Spinal cord (tissue), 10 donors: Measurements from ENCODE around the gene TUBB1. TPM values are rescaled to one million over a fixed set of nuclear protein-coding genes. Genes with fewer than 3 reads are reported as not detected.

Experiments
- DNase-seq, 6 donors: peaks; one replicate each; pipeline versions ENCODE4 v3.0.0 to v3.0.0-alpha.2; 2013 to 2015; ENCODE audit warnings: low spot score in 6 of 6, low read depth in 4 of 6
- H3K27ac ChIP-seq: one replicate; pipeline ENCODE4 v1.5.1; 2013; ENCODE audit warnings: low read depth, low read length, control low read depth
- H3K27me3 ChIP-seq: one replicate; pipeline ENCODE4 v1.6.1; 2013; ENCODE audit warnings: low read length; ENCODE audit not compliant: control insufficient read depth, insufficient read depth
- H3K36me3 ChIP-seq: one replicate; pipeline ENCODE4 v1.6.1; 2013; ENCODE audit warnings: low read length; ENCODE audit not compliant: control insufficient read depth, insufficient read depth
- H3K4me1 ChIP-seq: one replicate; pipeline ENCODE4 v1.6.1; 2013; ENCODE audit warnings: low read length; ENCODE audit not compliant: control insufficient read depth, insufficient read depth
- H3K4me3 ChIP-seq: one replicate; pipeline ENCODE4 v1.5.1; 2013; ENCODE audit warnings: low read depth, low read length, control low read depth
- H3K9me3 ChIP-seq: one replicate; pipeline ENCODE4 v1.6.1; 2013; ENCODE audit warnings: low read length; ENCODE audit not compliant: control insufficient read depth, insufficient read depth
- WGBS: methylation state at CpG from one replicate; pipeline ENCODE4 v1.1.5; 2013; ENCODE audit warnings: missing lambda C conversion rate; ENCODE audit not compliant: insufficient coverage; 5-methylcytosine and 5-hydroxymethylcytosine counted together
- polyA plus RNA-seq, 2 donors: library from polyadenylated mRNA; unstranded; fragments of 120-200 nt; gene quantifications; one replicate each; pipeline ENCODE4 v1.2.1, GENCODE V29; 2013; ENCODE audit not compliant: insufficient read length in 2 of 2
- total RNA-seq, 2 donors: library from RNA; depleted of rRNA in 1 of 2; stranded (reverse); fragments of 120-200 nt in 1 of 2; fragments of >200 nt in 1 of 2; gene quantifications; one replicate each; pipeline versions ENCODE4 v1.2.3 to v1.2.4, GENCODE V29; 2013 to 2014
- donor health status: healthy.

Gene TUBB1
- total and polyA plus RNA-seq, 4 donors: 1.1 to 3.4 (median 1.1) TPM

DNA sequence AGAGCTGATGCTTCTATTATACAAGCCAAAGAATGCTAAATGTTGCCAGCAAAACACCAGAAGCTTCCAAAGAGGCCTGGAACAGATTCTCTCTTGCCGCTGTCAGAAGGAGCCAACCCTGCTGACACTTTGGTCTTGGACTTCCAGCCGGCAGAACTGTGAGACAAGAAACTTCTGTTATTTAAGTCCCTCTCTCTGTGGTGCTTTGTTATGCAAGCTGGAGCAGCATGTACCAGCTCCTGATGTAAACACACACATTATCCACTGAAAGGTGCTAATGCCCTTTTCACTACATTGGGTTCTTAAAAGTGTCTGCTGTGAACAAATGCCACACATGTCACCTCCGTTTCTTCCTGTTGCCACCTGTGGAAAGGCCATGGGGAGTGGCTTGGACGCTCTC, 49.3 kb downstream of the TUBB1 start:
- peak in 1 of 6 donors; percentile 27 for DNase-seq
- no peaks in the 10 kb centered on the region for H3K36me3 ChIP-seq
- H3K27me3 ChIP-seq: no peaks in the 10 kb centered on the region
- no peak overlapping the region for H3K27ac ChIP-seq
- H3K9me3 ChIP-seq: no peaks in the 10 kb centered on the region
- H3K4me3 ChIP-seq: no peak overlapping the region
- no peaks in the 10 kb centered on the region for H3K4me1 ChIP-seq
- WGBS: 67% methylated on average over 3 of the region's 4 CpGs

GRCh38 chr20:59069026-59069425, 49.8 kb downstream of the TUBB1 start:
- Histone ChIP-seq H3K27ac (no peak overlapping the region), H3K27me3 (no peaks in the 10 kb centered on the region), H3K36me3 (no peaks in the 10 kb centered on the region), H3K4me1 (no peaks in the 10 kb centered on the region), H3K9me3 (no peaks in the 10 kb centered on the region), H3K4me3 (no peak overlapping the region)
- WGBS: no CpG with 5 or more reads among the region's 2 CpGs
- DNase-seq: no peak

GRCh38 chr20:59071216-59071615, 52.0 kb downstream of the TUBB1 start:
- Histone ChIP-seq H3K4me3 (no peak overlapping the region), H3K36me3 (no peaks in the 10 kb centered on the region), H3K4me1 (no peaks in the 10 kb centered on the region), H3K9me3 (no peaks in the 10 kb centered on the region), H3K27ac (no peak overlapping the region), H3K27me3 (no peaks in the 10 kb centered on the region)
- no peak for DNase-seq
- WGBS: no CpG with 5 or more reads among the region's 1 CpG

DNA sequence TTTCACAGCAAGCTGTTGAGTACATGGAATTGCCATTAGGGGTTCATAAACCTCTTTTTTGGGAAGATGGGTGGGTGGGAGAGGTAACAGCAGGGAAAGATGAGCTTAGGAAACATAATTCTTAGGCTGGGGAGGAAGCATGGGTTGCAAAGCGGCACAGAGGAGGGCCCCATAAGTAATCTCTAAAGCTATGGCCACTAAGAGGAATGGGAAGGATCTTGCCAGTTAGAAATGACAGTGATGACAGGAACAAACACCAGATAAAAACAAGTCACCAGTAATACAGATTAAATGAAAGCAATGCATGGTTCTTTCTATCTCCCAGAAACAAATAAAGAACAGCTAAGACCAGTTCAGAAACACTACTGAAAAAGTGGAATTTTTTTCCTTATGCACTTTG, 54.4 kb downstream of the TUBB1 start:
- no peak for DNase-seq
- H3K27me3 ChIP-seq: no peaks in the 10 kb centered on the region
- no CpG with 5 or more reads among the region's 1 CpG for WGBS
- no peaks in the 10 kb centered on the region for H3K36me3 ChIP-seq
- no peaks in the 10 kb centered on the region for H3K9me3 ChIP-seq
- no peak overlapping the region for H3K27ac ChIP-seq
- no peaks in the 10 kb centered on the region for H3K4me1 ChIP-seq
- no peak overlapping the region for H3K4me3 ChIP-seq

- Histone ChIP-seq H3K4me1 (no peaks in the 10 kb centered on the region), H3K4me3 (no peak overlapping the region), H3K36me3 (no peaks in the 10 kb centered on the region), H3K27me3 (no peaks in the 10 kb centered on the region), H3K27ac (no peak overlapping the region), H3K9me3 (no peaks in the 10 kb centered on the region)
- DNase-seq: no peak
- 54% methylated on average over 3 of the region's 3 CpGs for WGBS
Observed at GRCh38 chr20:59074456-59074855, 55.2 kb downstream of the TUBB1 start.

- DNase-seq: no peak
- no peak overlapping the region for H3K4me3 ChIP-seq
- no peak overlapping the region for H3K27ac ChIP-seq
- no peaks in the 10 kb centered on the region for H3K9me3 ChIP-seq
- H3K36me3 ChIP-seq: no peaks in the 10 kb centered on the region
- no peaks in the 10 kb centered on the region for H3K4me1 ChIP-seq
- 58% methylated on average over 2 of the region's 4 CpGs for WGBS
- H3K27me3 ChIP-seq: no peaks in the 10 kb centered on the region
Observed at GRCh38 chr20:59075934-59076508, 56.8 kb downstream of the TUBB1 start.

Other genes starting within 250 kb of the TUBB1 start
- 1 to 10 TPM in 1 of 2 donors, under 1 TPM in 1; 0.30 to 1.2 TPM for gene GNAS-AS1, start 168.5 kb upstream of the TUBB1 start, total RNA-seq
- gene GNAS-AS1, start 168.5 kb upstream of the TUBB1 start, polyA plus RNA-seq: under 1 TPM; 0.81 to 0.87 TPM
- 100 to 1,000 TPM; 830 to 927 TPM for gene GNAS, start 166.7 kb upstream of the TUBB1 start, total RNA-seq
- 1,000 to 10,000 TPM; 3,485 to 3,708 TPM for gene GNAS, start 166.7 kb upstream of the TUBB1 start, polyA plus RNA-seq
- gene NELFCD, start 38.2 kb upstream of the TUBB1 start, total RNA-seq: 10 to 100 TPM; 48.0 to 57.9 TPM
- 10 to 100 TPM; 85.7 to 88.6 TPM for gene NELFCD, start 38.2 kb upstream of the TUBB1 start, polyA plus RNA-seq
- gene CTSZ, start 12.2 kb upstream of the TUBB1 start, total RNA-seq: 10 to 100 TPM; 45.7 to 59.6 TPM
- gene CTSZ, start 12.2 kb upstream of the TUBB1 start, polyA plus RNA-seq: 10 to 100 TPM; 43.1 to 48.7 TPM
- 10 to 100 TPM; 30.7 to 80.8 TPM for gene ATP5F1E, start 12.9 kb downstream of the TUBB1 start, total RNA-seq
- gene ATP5F1E, start 12.9 kb downstream of the TUBB1 start, polyA plus RNA-seq: 100 to 1,000 TPM; 252 to 270 TPM
- 10 to 100 TPM; 60.1 to 66.0 TPM for gene PRELID3B, start 23.4 kb downstream of the TUBB1 start, total RNA-seq
- gene PRELID3B, start 23.4 kb downstream of the TUBB1 start, polyA plus RNA-seq: 10 to 100 TPM; 50.9 to 64.7 TPM
- under 1 TPM; 0.06 to 0.10 TPM for gene ZNF831, start 144.4 kb downstream of the TUBB1 start, total RNA-seq
- under 1 TPM in 1 of 2 donors, not detected in 1; 0.02 TPM for gene ZNF831, start 144.4 kb downstream of the TUBB1 start, polyA plus RNA-seq